Measurements from ENCODE around the gene ZNF853.

GRCh38 chr7:6646465-6646864 is 31.1 kb downstream of the ZNF853 start:
- TF ChIP-seq, protein P1, sequence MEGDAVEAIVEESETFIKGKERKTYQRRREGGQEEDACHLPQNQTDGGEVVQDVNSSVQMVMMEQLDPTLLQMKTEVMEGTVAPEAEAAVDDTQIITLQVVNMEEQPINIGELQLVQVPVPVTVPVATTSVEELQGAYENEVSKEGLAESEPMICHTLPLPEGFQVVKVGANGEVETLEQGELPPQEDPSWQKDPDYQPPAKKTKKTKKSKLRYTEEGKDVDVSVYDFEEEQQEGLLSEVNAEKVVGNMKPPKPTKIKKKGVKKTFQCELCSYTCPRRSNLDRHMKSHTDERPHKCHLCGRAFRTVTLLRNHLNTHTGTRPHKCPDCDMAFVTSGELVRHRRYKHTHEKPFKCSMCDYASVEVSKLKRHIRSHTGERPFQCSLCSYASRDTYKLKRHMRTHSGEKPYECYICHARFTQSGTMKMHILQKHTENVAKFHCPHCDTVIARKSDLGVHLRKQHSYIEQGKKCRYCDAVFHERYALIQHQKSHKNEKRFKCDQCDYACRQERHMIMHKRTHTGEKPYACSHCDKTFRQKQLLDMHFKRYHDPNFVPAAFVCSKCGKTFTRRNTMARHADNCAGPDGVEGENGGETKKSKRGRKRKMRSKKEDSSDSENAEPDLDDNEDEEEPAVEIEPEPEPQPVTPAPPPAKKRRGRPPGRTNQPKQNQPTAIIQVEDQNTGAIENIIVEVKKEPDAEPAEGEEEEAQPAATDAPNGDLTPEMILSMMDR (IDR thresholded peaks at IDR 0.05; ENCODE audit: low read depth, low read length): no peak
- TF ChIP-seq POLR2A (IDR thresholded peaks at IDR 0.05; ENCODE audit: extremely low read depth, insufficient read length): no peak
